A549 (cell line): ENCODE measurements around the gene UNC13A.
"Not testable (repeated sequence)": the region's sequence is repeated elsewhere in the genome, so short reads cannot be mapped to it uniquely, and the experiment has no call there.

Experiments
- CBX8 ChIP-seq: fragments of 200-600 bp; sonication (generic); IDR thresholded peaks from 2 replicates; pipeline ENCODE4 v1.6.1; 2016
- EP300 ChIP-seq, 2 experiments: fragments of >200 bp; sonication (Bioruptor Twin); formaldehyde crosslinking; IDR thresholded peaks; 2 replicates in 1 of 2; 3 replicates in 1 of 2; pipeline ENCODE4 v1.6.1; 2016 to 2017
- GATA3 ChIP-seq: IDR thresholded peaks from 2 replicates; pipeline ENCODE4 v1.6.1; 2012; ENCODE audit warnings: borderline replicate concordance
- HDAC2 ChIP-seq: fragments of 200-600 bp; sonication (generic); IDR thresholded peaks from 2 replicates; pipeline ENCODE4 v1.6.1; 2016
- HOXA7 ChIP-seq: fragments of 250-450 bp; sonication (Bioruptor Pico); IDR thresholded peaks from 2 replicates; pipeline ENCODE4 v1.5.0; 2020; ENCODE audit warnings: mild to moderate bottlenecking, moderate library complexity
- HOXB5 ChIP-seq: fragments of 250-450 bp; sonication (Bioruptor Pico); IDR thresholded peaks from 2 replicates; pipeline ENCODE4 v1.5.0; 2020; ENCODE audit warnings: mild to moderate bottlenecking, moderate library complexity
- JUN ChIP-seq, 2 experiments: fragments of >200 bp; sonication (Bioruptor Twin); formaldehyde crosslinking; IDR thresholded peaks; 2 replicates in 1 of 2; 3 replicates in 1 of 2; pipeline ENCODE4 v1.6.1; 2016 to 2017
- MYC ChIP-seq: IDR thresholded peaks from 2 replicates; pipeline ENCODE4 v1.6.1; 2012; ENCODE audit warnings: mild to moderate bottlenecking, inconsistent platforms, low read length, improper control_type of control experiment, borderline replicate concordance
- NFE2L2 ChIP-seq: fragments of 150-350 bp; conservative IDR thresholded peaks from 2 replicates; pipeline ENCODE4 v1.6.1; 2014; ENCODE audit warnings: low read length
- POLR2A ChIP-seq: IDR thresholded peaks from 2 replicates; pipeline ENCODE4 v1.6.1; 2012; ENCODE audit warnings: mild to moderate bottlenecking, low read length
- TF ChIP-seq, protein P1 (sequence below): fragments of 150-350 bp; IDR thresholded peaks from 2 replicates; pipeline ENCODE4 v1.6.1; 2014; ENCODE audit warnings: low read depth, mild to moderate bottlenecking, low read length
- TF ChIP-seq, protein P2 (sequence below): fragments of >200 bp; sonication (Bioruptor Twin); formaldehyde crosslinking; IDR thresholded peaks from 3 replicates; pipeline ENCODE4 v1.5.1; 2016
- TF ChIP-seq, protein P3 (sequence below): fragments of 450-650 bp; IDR thresholded peaks from 2 replicates; pipeline ENCODE4 v1.6.1; 2014; ENCODE audit warnings: antibody characterized with exemption
- TF ChIP-seq, protein P4 (sequence below): fragments of 200-600 bp; sonication (generic); IDR thresholded peaks from 2 replicates; pipeline ENCODE4 v1.6.1; 2016; ENCODE audit warnings: antibody characterized with exemption, mild to moderate bottlenecking, moderate library complexity

DNA sequence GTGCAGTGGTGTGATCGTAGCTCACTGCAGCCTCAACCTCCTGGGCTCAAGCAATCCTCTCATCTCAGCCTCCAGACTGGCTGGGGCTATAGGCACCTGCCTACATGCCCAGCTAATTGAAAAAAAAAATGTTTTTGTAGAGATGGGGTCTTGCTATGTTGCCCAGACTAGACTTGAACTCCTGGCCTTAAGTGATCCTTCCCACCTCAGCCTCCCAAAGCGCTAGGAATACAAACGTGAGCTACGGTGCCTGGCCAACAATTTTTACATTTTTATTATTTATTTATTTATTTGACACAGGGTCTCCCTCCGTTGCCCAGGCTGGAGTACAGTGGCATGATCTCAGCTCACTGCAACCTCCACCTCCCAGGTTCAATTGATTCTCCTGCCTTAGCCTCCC is 117.9 kb downstream of the UNC13A start:
- not testable (repeated sequence) for TF ChIP-seq EP300 (IDR thresholded peaks at IDR 0.05); HOXA7 (CRISPR knock-in tag); JUN (IDR thresholded peaks at IDR 0.05); GATA3; HOXB5 (CRISPR knock-in tag); HDAC2; MYC; NFE2L2; CBX8; POLR2A
- TF ChIP-seq, protein P1, sequence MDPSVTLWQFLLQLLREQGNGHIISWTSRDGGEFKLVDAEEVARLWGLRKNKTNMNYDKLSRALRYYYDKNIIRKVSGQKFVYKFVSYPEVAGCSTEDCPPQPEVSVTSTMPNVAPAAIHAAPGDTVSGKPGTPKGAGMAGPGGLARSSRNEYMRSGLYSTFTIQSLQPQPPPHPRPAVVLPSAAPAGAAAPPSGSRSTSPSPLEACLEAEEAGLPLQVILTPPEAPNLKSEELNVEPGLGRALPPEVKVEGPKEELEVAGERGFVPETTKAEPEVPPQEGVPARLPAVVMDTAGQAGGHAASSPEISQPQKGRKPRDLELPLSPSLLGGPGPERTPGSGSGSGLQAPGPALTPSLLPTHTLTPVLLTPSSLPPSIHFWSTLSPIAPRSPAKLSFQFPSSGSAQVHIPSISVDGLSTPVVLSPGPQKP = not testable (repeated sequence)
- TF ChIP-seq, protein P2, sequence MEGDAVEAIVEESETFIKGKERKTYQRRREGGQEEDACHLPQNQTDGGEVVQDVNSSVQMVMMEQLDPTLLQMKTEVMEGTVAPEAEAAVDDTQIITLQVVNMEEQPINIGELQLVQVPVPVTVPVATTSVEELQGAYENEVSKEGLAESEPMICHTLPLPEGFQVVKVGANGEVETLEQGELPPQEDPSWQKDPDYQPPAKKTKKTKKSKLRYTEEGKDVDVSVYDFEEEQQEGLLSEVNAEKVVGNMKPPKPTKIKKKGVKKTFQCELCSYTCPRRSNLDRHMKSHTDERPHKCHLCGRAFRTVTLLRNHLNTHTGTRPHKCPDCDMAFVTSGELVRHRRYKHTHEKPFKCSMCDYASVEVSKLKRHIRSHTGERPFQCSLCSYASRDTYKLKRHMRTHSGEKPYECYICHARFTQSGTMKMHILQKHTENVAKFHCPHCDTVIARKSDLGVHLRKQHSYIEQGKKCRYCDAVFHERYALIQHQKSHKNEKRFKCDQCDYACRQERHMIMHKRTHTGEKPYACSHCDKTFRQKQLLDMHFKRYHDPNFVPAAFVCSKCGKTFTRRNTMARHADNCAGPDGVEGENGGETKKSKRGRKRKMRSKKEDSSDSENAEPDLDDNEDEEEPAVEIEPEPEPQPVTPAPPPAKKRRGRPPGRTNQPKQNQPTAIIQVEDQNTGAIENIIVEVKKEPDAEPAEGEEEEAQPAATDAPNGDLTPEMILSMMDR = not testable (repeated sequence)
- TF ChIP-seq, protein P3, sequence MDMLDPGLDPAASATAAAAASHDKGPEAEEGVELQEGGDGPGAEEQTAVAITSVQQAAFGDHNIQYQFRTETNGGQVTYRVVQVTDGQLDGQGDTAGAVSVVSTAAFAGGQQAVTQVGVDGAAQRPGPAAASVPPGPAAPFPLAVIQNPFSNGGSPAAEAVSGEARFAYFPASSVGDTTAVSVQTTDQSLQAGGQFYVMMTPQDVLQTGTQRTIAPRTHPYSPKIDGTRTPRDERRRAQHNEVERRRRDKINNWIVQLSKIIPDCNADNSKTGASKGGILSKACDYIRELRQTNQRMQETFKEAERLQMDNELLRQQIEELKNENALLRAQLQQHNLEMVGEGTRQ = not testable (repeated sequence)
- TF ChIP-seq, protein P4, sequence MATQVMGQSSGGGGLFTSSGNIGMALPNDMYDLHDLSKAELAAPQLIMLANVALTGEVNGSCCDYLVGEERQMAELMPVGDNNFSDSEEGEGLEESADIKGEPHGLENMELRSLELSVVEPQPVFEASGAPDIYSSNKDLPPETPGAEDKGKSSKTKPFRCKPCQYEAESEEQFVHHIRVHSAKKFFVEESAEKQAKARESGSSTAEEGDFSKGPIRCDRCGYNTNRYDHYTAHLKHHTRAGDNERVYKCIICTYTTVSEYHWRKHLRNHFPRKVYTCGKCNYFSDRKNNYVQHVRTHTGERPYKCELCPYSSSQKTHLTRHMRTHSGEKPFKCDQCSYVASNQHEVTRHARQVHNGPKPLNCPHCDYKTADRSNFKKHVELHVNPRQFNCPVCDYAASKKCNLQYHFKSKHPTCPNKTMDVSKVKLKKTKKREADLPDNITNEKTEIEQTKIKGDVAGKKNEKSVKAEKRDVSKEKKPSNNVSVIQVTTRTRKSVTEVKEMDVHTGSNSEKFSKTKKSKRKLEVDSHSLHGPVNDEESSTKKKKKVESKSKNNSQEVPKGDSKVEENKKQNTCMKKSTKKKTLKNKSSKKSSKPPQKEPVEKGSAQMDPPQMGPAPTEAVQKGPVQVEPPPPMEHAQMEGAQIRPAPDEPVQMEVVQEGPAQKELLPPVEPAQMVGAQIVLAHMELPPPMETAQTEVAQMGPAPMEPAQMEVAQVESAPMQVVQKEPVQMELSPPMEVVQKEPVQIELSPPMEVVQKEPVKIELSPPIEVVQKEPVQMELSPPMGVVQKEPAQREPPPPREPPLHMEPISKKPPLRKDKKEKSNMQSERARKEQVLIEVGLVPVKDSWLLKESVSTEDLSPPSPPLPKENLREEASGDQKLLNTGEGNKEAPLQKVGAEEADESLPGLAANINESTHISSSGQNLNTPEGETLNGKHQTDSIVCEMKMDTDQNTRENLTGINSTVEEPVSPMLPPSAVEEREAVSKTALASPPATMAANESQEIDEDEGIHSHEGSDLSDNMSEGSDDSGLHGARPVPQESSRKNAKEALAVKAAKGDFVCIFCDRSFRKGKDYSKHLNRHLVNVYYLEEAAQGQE = not testable (repeated sequence)
